ENCODE results near the gene CCSAP.

GRCh38 chr1:229286099-229286766, 56.6 kb downstream of the CCSAP start:
- TF ChIP-seq CTCF (IDR thresholded peaks at IDR 0.05) (no peak), POLR2A (IDR thresholded peaks at IDR 0.05) (no peak)

All from Peyer's patch (tissue), 4 donors.